Measurements from ENCODE around the gene RFNG. TPM values are rescaled to one million over a fixed set of nuclear protein-coding genes. Genes with fewer than 3 reads are reported as not detected.
A peak's percentile ranks its signal among the peaks of the same experiment; 100 is the strongest.

RFNG gene
- total and polyA plus RNA-seq, 2 of the 13 experiments (the other 11 are each of a cell fraction or from before 2014, with no cell fraction given) = 61.4 to 64.0 TPM

DNA sequence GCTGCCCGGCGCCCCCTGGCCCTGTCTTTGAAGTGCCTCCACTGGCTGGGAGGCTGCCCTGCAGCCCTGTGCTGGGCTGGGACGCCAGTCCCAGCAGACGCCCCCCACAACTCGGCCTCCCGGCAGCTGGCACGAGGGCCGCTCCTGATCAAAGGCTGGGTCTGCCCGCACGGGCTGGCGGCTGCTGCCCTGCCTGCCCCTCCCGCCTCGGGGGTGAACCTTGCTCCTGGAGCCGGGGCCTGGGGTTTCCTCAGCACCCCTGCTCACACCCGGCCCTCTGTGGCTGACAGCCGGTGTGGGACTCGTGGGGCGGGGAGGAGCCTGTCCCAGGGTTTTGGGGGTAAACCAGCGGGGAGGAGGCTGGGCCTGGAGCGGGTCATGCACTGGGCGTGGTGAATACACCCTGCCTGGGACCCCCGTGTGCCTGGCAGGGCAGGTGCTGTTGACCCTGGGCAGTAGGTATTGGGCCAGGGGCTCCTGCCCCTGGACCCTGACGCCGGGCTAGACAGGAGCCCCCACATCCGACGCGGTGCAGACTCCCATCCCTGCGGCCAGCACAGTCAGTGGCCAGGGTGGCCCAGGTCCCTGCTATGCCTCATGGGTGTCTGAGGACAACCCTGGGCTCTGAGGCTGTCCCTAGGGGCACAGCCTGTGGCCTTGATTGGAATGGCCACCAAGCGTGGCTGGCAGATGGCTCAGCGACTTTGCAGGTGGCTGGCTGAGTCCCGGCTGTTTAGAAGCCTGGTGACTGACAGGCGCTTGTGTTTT, 50.6 kb downstream of the RFNG start (continued):
- TF ChIP-seq, protein P1, sequence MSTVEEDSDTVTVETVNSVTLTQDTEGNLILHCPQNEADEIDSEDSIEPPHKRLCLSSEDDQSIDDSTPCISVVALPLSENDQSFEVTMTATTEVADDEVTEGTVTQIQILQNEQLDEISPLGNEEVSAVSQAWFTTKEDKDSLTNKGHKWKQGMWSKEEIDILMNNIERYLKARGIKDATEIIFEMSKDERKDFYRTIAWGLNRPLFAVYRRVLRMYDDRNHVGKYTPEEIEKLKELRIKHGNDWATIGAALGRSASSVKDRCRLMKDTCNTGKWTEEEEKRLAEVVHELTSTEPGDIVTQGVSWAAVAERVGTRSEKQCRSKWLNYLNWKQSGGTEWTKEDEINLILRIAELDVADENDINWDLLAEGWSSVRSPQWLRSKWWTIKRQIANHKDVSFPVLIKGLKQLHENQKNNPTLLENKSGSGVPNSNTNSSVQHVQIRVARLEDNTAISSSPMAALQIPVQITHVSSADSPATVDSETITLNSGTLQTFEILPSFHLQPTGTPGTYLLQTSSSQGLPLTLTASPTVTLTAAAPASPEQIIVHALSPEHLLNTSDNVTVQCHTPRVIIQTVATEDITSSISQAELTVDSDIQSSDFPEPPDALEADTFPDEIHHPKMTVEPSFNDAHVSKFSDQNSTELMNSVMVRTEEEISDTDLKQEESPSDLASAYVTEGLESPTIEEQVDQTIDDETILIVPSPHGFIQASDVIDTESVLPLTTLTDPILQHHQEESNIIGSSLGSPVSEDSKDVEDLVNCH (CRISPR knock-in tag; IDR thresholded peaks at IDR 0.05) = no peak
- TF ChIP-seq NKX3-1 (CRISPR knock-in tag; IDR thresholded peaks at IDR 0.05) = peak; percentile 70
- peak; percentile 73 for TF ChIP-seq KAT8 (CRISPR knock-in tag; IDR thresholded peaks at IDR 0.05)
- peak; percentile 92 for TF ChIP-seq ZNF264 (CRISPR knock-in tag; IDR thresholded peaks at IDR 0.05)
- no peak; the same call in 1 of the 2 replicates for TF ChIP-seq SATB2 (CRISPR knock-in tag; IDR thresholded peaks at IDR 0.05)
- peak; percentile 64; the same call in 1 of the 2 replicates for TF ChIP-seq ZNF761 (CRISPR knock-in tag; conservative IDR thresholded peaks at IDR 0.05)
- TF ChIP-seq, protein P2, sequence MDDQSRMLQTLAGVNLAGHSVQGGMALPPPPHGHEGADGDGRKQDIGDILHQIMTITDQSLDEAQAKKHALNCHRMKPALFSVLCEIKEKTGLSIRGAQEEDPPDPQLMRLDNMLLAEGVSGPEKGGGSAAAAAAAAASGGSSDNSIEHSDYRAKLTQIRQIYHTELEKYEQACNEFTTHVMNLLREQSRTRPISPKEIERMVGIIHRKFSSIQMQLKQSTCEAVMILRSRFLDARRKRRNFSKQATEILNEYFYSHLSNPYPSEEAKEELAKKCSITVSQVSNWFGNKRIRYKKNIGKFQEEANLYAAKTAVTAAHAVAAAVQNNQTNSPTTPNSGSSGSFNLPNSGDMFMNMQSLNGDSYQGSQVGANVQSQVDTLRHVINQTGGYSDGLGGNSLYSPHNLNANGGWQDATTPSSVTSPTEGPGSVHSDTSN (CRISPR knock-in tag; IDR thresholded peaks at IDR 0.05; ENCODE audit: borderline replicate concordance) = no peak; the same call in 1 of the 2 replicates
- TF ChIP-seq, protein P3, sequence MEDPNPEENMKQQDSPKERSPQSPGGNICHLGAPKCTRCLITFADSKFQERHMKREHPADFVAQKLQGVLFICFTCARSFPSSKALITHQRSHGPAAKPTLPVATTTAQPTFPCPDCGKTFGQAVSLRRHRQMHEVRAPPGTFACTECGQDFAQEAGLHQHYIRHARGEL (CRISPR knock-in tag; IDR thresholded peaks at IDR 0.05) = peak; percentile 88; the same call in 1 of the 2 replicates
- no peak; the same call in 1 of the 2 replicates for TF ChIP-seq CHD4 (IDR thresholded peaks at IDR 0.05; ENCODE audit: borderline replicate concordance, low read length)
- no peak; the same call in 1 of the 2 replicates for TF ChIP-seq DNMT3B (CRISPR knock-in tag; conservative IDR thresholded peaks at IDR 0.05)
- no peak for TF ChIP-seq RBAK (CRISPR knock-in tag; IDR thresholded peaks at IDR 0.05)
- no peak for TF ChIP-seq ATM (IDR thresholded peaks at IDR 0.05; ENCODE audit: borderline replicate concordance)
- TF ChIP-seq HNRNPLL (IDR thresholded peaks at IDR 0.05; ENCODE audit: low read depth, low read length, poor library complexity, severe bottlenecking) = no peak
- TF ChIP-seq ZNF232 (CRISPR knock-in tag; IDR thresholded peaks at IDR 0.05; ENCODE audit: borderline replicate concordance) = peak; percentile 69; the same call in 1 of the 2 replicates
- peak; percentile 88; the same call in 1 of the 2 replicates for TF ChIP-seq ESRRA (CRISPR knock-in tag; IDR thresholded peaks at IDR 0.05; ENCODE audit: low read depth)
- TF ChIP-seq, protein P4, sequence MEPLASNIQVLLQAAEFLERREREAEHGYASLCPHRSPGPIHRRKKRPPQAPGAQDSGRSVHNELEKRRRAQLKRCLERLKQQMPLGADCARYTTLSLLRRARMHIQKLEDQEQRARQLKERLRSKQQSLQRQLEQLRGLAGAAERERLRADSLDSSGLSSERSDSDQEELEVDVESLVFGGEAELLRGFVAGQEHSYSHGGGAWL (CRISPR knock-in tag; IDR thresholded peaks at IDR 0.05) = peak; percentile 69; the same call in 1 of the 2 replicates
- peak; percentile 19; the same call in 1 of the 2 replicates for TF ChIP-seq ZNF772 (CRISPR knock-in tag; IDR thresholded peaks at IDR 0.05)
- TF ChIP-seq SRY (CRISPR knock-in tag; IDR thresholded peaks at IDR 0.05) = no peak; the same call in 1 of the 2 replicates
- TF ChIP-seq, protein P5, sequence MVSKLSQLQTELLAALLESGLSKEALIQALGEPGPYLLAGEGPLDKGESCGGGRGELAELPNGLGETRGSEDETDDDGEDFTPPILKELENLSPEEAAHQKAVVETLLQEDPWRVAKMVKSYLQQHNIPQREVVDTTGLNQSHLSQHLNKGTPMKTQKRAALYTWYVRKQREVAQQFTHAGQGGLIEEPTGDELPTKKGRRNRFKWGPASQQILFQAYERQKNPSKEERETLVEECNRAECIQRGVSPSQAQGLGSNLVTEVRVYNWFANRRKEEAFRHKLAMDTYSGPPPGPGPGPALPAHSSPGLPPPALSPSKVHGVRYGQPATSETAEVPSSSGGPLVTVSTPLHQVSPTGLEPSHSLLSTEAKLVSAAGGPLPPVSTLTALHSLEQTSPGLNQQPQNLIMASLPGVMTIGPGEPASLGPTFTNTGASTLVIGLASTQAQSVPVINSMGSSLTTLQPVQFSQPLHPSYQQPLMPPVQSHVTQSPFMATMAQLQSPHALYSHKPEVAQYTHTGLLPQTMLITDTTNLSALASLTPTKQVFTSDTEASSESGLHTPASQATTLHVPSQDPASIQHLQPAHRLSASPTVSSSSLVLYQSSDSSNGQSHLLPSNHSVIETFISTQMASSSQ (IDR thresholded peaks at IDR 0.05; ENCODE audit: low read depth) = no peak; the same call in 1 of the 2 replicates
- TF ChIP-seq, protein P5 (CRISPR knock-in tag; IDR thresholded peaks at IDR 0.05; ENCODE audit: borderline replicate concordance) = peak; percentile 79; the same call in 1 of the 2 replicates
- peak; percentile 77; the same call in 1 of the 2 replicates for TF ChIP-seq YEATS2 (CRISPR knock-in tag; IDR thresholded peaks at IDR 0.05; ENCODE audit: borderline replicate concordance)
